Stomach (tissue), 9 donors: ENCODE results near the gene HNRNPAB. TPM values are rescaled to one million over a fixed set of nuclear protein-coding genes. Genes with fewer than 3 reads are reported as not detected.

Source experiments
- DNase-seq, 2 donors: peaks; one replicate each; pipeline versions ENCODE4 v3.0.0 to v3.0.0-alpha.2; 2013 to 2019
- H3K27ac ChIP-seq, 5 donors: fragments of 200-600 bp in 4 of 5; sonication (generic) in 4 of 5; one replicate each; pipeline ENCODE4 v1.5.1; 2013 to 2019; ENCODE audit warnings: mild to moderate bottlenecking in 1 of 5, moderate library complexity in 1 of 5
- H3K27me3 ChIP-seq, 3 donors: fragments of 200-600 bp; sonication (generic); one replicate each; pipeline ENCODE4 v1.5.1; 2017 to 2019; ENCODE audit warnings: mixed run types in 1 of 3
- H3K36me3 ChIP-seq, 4 donors: fragments of 200-600 bp; sonication (generic); 1 replicate in 3 of 4; 2 replicates in 1 of 4; pipeline ENCODE4 v1.5.1; 2016 to 2019
- H3K4me1 ChIP-seq, 4 donors: fragments of 200-600 bp; sonication (generic); one replicate each; pipeline ENCODE4 v1.5.1; 2016 to 2019
- H3K4me3 ChIP-seq, 4 donors: fragments of 200-600 bp; sonication (generic) in 3 of 4; one replicate each; pipeline ENCODE4 v1.5.1; 2016 to 2019; ENCODE audit warnings: mild to moderate bottlenecking in 1 of 4
- H3K9me3 ChIP-seq, 4 donors: fragments of 200-600 bp; sonication (generic); one replicate each; pipeline ENCODE4 v1.5.1; 2016 to 2019
- EP300 ChIP-seq: sonication (generic); formaldehyde crosslinking; IDR thresholded peaks from one replicate; pipeline ENCODE4 v1.6.1; 2017; ENCODE audit warnings: antibody characterized with exemption
- POLR2A ChIP-seq, 4 donors: fragments of 450-650 bp; IDR thresholded peaks; one replicate each; pipeline ENCODE4 v1.6.1; 2016; ENCODE audit warnings: antibody characterized with exemption in 4 of 4, control low read depth in 2 of 4, mild to moderate bottlenecking in 1 of 4, moderate library complexity in 1 of 4
- POLR2AphosphoS5 ChIP-seq, 3 donors: sonication (generic); formaldehyde crosslinking; IDR thresholded peaks; one replicate each; pipeline ENCODE4 v1.6.1; 2016; ENCODE audit warnings: antibody characterized with exemption in 3 of 3
- WGBS, 5 donors: extraction: QIAGEN DNeasy Blood & Tissue Kit in 3 of 5; methylation state at CpG; one replicate each; pipeline versions ENCODE4 v1.1.5 to v1.1.7; 2013 to 2018; 5-methylcytosine and 5-hydroxymethylcytosine counted together
- intact Hi-C: fragments of 100-400 bp; cut with DNase I; formaldehyde crosslinking; loops from one replicate; pipeline ENCODE4 v1.15.1; 2023; ENCODE audit warnings: low total_unique reads
- polyA plus RNA-seq, 3 donors: library from polyadenylated mRNA; stranded (reverse); fragments of 200-250 nt; gene quantifications; one replicate each; pipeline ENCODE4 v1.2.3, GENCODE V29; 2013
- total RNA-seq, 5 donors: library from RNA; depleted of rRNA; stranded (reverse); fragments of >200 nt; gene quantifications; one replicate each; pipeline versions ENCODE4 v1.1.0 to v1.2.3, GENCODE V29; 2014 to 2016
- TF ChIP-seq, protein P1 (sequence below), 7 experiments: fragments of 450-650 bp in 4 of 7; fragments of 200-600 bp in 3 of 7; sonication (generic) in 3 of 7; IDR thresholded peaks; one replicate each; pipeline ENCODE4 v1.5.1; 2016 to 2019; ENCODE audit warnings: antibody characterized with exemption in 7 of 7, control low read depth in 2 of 7, mild to moderate bottlenecking in 1 of 7
- donor health status: healthy with polysubstance abuse.
- donor health status: Bipolar disorder and iron deficiency.
- donor health status: healthy.

The HNRNPAB gene
- total and polyA plus RNA-seq, 8 donors: 25.1 to 327 (median 116) TPM

DNA sequence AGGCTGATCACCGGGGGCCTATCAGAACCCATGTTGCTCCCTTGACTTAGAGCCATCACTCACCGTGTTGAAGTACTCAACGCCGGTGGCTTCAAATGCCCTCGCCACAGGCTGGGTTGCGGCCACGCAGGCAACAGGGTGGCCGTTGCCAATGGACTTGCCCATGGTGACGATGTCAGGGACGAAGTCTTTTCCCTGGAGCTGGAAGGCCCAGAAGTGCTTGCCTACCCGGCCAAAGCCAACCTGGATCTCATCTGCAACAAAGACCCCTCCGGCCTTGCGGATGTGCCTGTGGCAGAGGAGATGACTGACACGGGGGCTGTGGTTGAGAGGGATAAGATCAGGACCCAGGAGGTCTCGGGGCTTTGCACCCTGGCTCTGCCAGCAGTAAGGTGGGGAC is 18.0 kb downstream of the HNRNPAB start:
- no peak overlapping the region for H3K4me3 ChIP-seq
- no peak overlapping the region for H3K27ac ChIP-seq
- H3K36me3 ChIP-seq: peaks cover 26 to 91% (median 82%) of the 10 kb centered on the region in 4 donors
- H3K27me3 ChIP-seq: no peaks in the 10 kb centered on the region
- intact Hi-C loops: no loop called here
- peaks cover 0 to 12% (median 4%) of the 10 kb centered on the region in 4 donors for H3K4me1 ChIP-seq
- H3K9me3 ChIP-seq: no peaks in the 10 kb centered on the region
- WGBS, 5 donors: 95 to 99% (median 95%) methylated on average over 10 to 15 of the region's 15 CpGs
- no peak for TF ChIP-seq POLR2AphosphoS5 (IDR thresholded peaks at IDR 0.05)
- no peak for TF ChIP-seq EP300
- DNase-seq: no peak

- Histone ChIP-seq H3K4me1 (peaks cover 0 to 16% (median 4%) of the 10 kb centered on the region in 4 donors), H3K27me3 (no peaks in the 10 kb centered on the region), H3K9me3 (no peaks in the 10 kb centered on the region), H3K27ac (no peak overlapping the region), H3K36me3 (peaks cover 33 to 98% (median 85%) of the 10 kb centered on the region in 4 donors), H3K4me3 (no peak overlapping the region)
- WGBS, 5 donors: 85 to 92% (median 89%) methylated on average over 5 of the region's 5 CpGs
- intact Hi-C loops: no loop called here
- no peak for DNase-seq
- TF ChIP-seq POLR2A (IDR thresholded peaks at IDR 0.05) (no peak), POLR2AphosphoS5 (IDR thresholded peaks at IDR 0.05) (no peak), EP300 (no peak)
- TF ChIP-seq, protein P1, sequence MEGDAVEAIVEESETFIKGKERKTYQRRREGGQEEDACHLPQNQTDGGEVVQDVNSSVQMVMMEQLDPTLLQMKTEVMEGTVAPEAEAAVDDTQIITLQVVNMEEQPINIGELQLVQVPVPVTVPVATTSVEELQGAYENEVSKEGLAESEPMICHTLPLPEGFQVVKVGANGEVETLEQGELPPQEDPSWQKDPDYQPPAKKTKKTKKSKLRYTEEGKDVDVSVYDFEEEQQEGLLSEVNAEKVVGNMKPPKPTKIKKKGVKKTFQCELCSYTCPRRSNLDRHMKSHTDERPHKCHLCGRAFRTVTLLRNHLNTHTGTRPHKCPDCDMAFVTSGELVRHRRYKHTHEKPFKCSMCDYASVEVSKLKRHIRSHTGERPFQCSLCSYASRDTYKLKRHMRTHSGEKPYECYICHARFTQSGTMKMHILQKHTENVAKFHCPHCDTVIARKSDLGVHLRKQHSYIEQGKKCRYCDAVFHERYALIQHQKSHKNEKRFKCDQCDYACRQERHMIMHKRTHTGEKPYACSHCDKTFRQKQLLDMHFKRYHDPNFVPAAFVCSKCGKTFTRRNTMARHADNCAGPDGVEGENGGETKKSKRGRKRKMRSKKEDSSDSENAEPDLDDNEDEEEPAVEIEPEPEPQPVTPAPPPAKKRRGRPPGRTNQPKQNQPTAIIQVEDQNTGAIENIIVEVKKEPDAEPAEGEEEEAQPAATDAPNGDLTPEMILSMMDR (IDR thresholded peaks at IDR 0.05): no peak
These were observed 19.0 kb downstream of the HNRNPAB start for GRCh38 chr5:178223196-178223773.

DNA sequence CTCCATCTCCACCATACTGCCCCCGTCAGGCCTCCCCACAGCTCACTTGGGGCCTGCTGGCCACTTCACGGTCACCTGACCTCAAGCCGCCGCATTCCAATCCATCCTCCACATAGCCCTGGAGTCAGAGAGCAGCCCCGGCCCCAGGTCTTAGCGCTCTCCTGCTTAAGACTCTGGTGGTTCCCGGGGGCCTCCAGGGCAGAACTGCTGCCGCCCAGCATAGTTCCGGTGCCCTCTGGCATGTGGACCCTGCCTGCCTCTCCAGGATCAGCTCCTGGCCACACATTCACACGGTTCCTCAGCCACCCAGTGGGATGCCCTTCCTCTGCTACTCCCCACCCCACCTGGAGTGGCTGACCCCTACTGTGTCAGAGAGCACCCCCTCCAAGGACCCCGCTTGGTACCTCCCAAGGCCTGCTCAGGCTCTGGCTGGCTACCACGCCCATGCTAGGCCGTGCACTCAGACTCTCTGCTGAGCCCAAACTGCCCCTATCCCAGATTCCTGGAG is 19.5 kb downstream of the HNRNPAB start:
- peaks cover 37 to 98% (median 85%) of the 10 kb centered on the region in 4 donors for H3K36me3 ChIP-seq
- intact Hi-C loops: no loop called here
- no peak overlapping the region for H3K4me3 ChIP-seq
- 72 to 91% (median 76%) methylated on average over 13 of the region's 13 CpGs for WGBS, 5 donors
- H3K27me3 ChIP-seq: no peaks in the 10 kb centered on the region
- DNase-seq: no peak
- no peaks in the 10 kb centered on the region for H3K9me3 ChIP-seq
- TF ChIP-seq POLR2A (IDR thresholded peaks at IDR 0.05) (no peak), POLR2AphosphoS5 (IDR thresholded peaks at IDR 0.05) (no peak), EP300 (no peak)
- TF ChIP-seq, protein P1 (IDR thresholded peaks at IDR 0.05): no peak
- peaks cover 0 to 22% (median 4%) of the 10 kb centered on the region in 4 donors for H3K4me1 ChIP-seq
- H3K27ac ChIP-seq: no peak overlapping the region

- no peaks in the 10 kb centered on the region for H3K27me3 ChIP-seq
- TF ChIP-seq POLR2AphosphoS5 (IDR thresholded peaks at IDR 0.05) (no peak), EP300 (no peak), POLR2A (IDR thresholded peaks at IDR 0.05) (no peak)
- TF ChIP-seq, protein P1 (IDR thresholded peaks at IDR 0.05): no peak
- no peaks in the 10 kb centered on the region for H3K9me3 ChIP-seq
- no peak for DNase-seq
- intact Hi-C loops: no loop called here
- 92 to 95% (median 93%) methylated on average over 4 to 17 of the region's 17 CpGs for WGBS, 5 donors
- H3K36me3 ChIP-seq: peaks cover 39 to 98% (median 87%) of the 10 kb centered on the region in 4 donors
- H3K4me1 ChIP-seq: peaks cover 0 to 27% (median 6%) of the 10 kb centered on the region in 4 donors
- H3K4me3 ChIP-seq: no peak overlapping the region
- H3K27ac ChIP-seq: no peak overlapping the region
These were observed 20.1 kb downstream of the HNRNPAB start for GRCh38 chr5:178224403-178224802.

- WGBS, 5 donors: 88 to 97% (median 95%) methylated on average over 6 of the region's 6 CpGs
- no peaks in the 10 kb centered on the region for H3K9me3 ChIP-seq
- peaks cover 44 to 98% (median 86%) of the 10 kb centered on the region in 4 donors for H3K36me3 ChIP-seq
- no peaks in the 10 kb centered on the region for H3K27me3 ChIP-seq
- DNase-seq: no peak
- no peak overlapping the region for H3K4me3 ChIP-seq
- intact Hi-C loops: no loop called here
- H3K27ac ChIP-seq: no peak overlapping the region
- peaks cover 0 to 35% (median 12%) of the 10 kb centered on the region in 4 donors for H3K4me1 ChIP-seq
- TF ChIP-seq, protein P1 (IDR thresholded peaks at IDR 0.05): no peak
- TF ChIP-seq POLR2AphosphoS5 (IDR thresholded peaks at IDR 0.05) (no peak), POLR2A (IDR thresholded peaks at IDR 0.05) (no peak), EP300 (no peak)
These were observed 20.8 kb downstream of the HNRNPAB start for GRCh38 chr5:178225174-178225573.
